ENCODE measurements around the gene EPHA8.
A peak's percentile ranks its signal among the peaks of the same experiment; 100 is the strongest.

EPHA8 gene

DNA sequence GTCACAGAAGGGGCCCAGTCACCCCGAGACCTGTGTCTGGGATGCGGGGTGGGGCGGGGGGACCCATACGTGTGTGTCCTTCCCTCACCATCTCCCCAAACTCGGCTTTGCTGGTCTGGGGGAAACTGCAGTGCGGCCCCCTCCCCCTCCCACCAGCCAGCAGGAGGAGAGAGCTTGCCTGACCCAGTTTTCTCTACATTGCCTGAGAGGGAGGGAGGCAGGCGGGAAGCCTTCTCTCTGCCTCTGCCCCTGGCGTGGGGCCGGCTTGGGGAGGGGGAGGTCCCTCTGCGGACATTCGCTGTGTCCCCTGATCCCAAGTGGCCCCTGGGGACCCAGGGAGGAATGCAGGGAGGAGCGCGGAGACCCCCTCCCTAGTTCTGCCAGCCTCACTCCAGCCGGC is 3.9 kb downstream of the EPHA8 start:
- TF ChIP-seq GATA2 (IDR thresholded peaks at IDR 0.05; ENCODE audit: low read depth, low read length) (no peak), GATA3 (IDR thresholded peaks at IDR 0.05; ENCODE audit: low read depth, low read length) (no peak)

DNA sequence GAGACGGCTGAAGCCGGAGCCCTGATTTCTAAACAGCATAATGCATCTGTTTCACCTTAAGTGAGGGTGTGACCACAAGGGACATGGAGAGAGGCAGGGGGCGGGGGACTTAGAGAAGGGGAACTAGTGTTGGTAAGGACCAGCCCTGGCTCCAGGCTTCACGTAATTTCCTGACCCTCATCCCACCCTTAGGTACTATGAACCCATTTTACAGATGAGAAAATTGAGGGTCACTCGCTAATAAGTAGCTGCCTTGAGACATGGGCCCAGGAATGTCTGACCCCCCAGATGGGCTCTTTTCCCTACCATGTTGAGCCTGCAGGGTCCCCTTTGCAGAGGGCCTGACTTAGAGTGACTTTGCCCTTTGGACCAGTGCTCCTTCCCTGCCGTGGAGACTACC is 4.7 kb downstream of the EPHA8 start:
- no peak for TF ChIP-seq GATA2 (IDR thresholded peaks at IDR 0.05; ENCODE audit: low read depth, low read length)
- no peak for TF ChIP-seq GATA3 (IDR thresholded peaks at IDR 0.05; ENCODE audit: low read depth, low read length)

DNA sequence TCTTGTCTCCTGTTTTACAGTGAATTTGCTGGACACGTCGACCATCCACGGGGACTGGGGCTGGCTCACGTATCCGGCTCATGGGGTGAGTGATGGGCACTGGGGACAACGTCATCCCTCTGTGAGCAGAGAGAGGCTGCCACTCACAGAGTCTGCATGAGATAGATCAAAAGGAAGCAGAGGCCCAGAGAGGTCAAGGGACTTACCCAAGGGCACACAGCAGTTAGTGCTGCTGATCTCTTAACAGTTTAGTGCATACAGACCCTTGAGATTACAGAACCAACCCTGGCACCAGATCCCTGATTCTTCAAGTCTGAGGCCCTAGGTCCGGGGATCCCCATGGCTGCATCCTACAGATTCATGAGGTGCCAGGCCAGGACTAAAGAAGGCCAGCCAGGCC is 6.0 kb downstream of the EPHA8 start:
- TF ChIP-seq GATA2 (IDR thresholded peaks at IDR 0.05; ENCODE audit: low read depth, low read length): no peak
- TF ChIP-seq GATA3 (IDR thresholded peaks at IDR 0.05; ENCODE audit: low read depth, low read length): no peak

DNA sequence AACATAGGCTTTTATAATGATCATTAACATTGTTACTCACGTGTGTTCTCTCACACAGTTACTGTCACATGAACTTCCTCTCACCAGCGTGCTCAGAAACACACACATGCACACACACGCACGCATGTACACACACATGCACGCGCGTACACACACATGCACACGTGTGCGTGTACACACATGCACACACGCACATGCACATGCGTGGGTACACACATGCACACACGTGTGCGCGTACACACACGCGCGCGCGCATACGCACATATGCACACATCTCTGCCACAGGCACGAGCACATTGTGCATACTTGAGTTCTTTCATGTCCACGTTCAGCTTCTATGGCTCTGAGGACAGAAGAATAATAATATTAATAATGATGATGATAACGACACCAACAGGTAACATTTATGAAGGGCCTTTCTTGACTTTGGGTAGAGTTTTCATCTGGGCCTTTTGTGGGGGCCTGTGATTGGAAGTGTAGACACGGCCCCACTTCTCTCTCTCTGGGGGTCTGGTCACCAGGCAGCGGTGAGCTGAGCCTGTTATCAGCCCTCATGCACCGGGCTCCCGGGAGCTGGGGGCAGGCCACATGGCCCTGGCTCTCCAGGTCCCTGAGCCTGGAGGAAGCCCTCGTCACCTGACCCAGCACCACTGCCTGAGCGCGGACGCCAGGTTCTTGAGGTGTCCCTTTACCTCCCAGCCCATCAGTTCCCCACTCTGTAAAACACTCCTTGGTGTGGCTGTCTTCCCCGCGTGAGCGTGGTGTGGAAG is 7.0 kb downstream of the EPHA8 start:
- peak; percentile 57; the same call in 1 of the 2 replicates for TF ChIP-seq GATA2 (IDR thresholded peaks at IDR 0.05; ENCODE audit: low read depth, low read length)
- TF ChIP-seq GATA3 (IDR thresholded peaks at IDR 0.05; ENCODE audit: low read depth, low read length): no peak

DNA sequence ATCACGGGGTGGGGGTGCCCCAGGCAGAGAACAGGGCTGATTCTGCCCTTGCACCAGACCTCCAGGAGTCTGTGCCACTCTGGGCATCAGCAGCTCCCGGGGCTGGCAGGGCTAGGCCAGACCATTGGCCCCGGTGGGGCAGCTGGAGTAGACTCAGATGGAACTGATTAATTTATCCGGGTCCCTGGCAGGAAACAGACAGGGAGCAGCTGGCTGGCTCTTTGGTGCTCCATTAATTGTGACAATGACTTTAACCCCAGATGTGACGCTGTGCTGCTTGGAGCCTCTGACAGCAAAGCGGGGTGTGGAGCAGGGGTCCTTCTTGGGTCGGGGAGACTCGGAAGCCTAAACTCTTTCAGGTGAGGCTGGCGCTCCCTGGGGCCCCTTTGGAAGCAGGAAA is 9.5 kb downstream of the EPHA8 start:
- TF ChIP-seq GATA2 (IDR thresholded peaks at IDR 0.05; ENCODE audit: low read depth, low read length) (peak; percentile 88), GATA3 (IDR thresholded peaks at IDR 0.05; ENCODE audit: low read depth, low read length) (no peak)

DNA sequence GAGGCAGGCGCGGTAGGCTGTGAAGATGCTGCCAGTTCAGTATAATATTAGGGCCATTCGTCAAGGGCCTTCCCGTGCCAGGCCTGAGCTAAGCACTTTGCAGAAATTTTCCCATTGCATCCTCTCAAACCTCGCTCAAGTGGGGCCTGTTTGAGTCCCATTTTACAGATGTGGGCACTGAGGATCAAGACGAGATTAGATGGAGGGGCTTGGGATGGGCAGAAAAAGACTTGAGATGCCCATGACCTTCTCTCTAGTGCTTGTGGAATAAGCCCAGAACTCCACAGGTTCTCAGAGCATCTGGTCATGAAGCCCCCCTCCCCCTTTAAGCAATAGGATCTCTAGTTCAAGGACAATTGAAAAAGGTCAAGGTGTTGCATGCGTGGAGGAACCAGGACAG is 9.9 kb downstream of the EPHA8 start:
- TF ChIP-seq GATA3 (IDR thresholded peaks at IDR 0.05; ENCODE audit: low read depth, low read length): no peak
- TF ChIP-seq GATA2 (IDR thresholded peaks at IDR 0.05; ENCODE audit: low read depth, low read length): no peak

DNA sequence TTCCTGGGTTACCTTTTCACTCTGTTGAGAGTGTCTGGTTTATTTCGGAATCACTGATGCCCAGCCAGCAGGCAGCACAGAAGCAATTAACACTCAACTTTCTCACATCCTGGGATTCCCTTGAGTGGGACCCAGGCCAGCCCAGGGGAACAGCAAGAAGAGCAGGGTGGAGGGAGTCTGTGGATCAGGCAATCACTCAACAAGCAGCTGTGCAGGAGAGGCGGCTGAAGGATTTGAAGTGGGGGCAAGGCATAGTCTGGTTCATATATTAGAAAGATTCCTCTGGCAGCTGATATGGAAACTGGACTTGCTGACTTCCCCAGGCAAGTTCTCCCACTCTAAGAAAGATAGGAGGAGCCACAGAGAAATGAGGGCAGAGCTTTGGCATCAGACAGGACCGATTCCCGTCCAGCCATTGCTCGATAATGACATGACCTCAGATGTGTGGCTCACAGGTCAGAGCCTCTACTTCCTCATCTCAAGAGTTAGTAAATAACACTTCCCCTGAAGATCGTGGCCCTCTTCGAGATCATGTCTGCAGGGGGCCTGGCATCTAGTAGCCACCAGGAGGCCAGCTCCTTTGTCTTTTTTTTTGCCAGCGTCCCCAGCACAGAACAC is 12.4 kb downstream of the EPHA8 start:
- TF ChIP-seq GATA2 (IDR thresholded peaks at IDR 0.05; ENCODE audit: low read depth, low read length) (no peak), GATA3 (IDR thresholded peaks at IDR 0.05; ENCODE audit: low read depth, low read length) (no peak)

DNA sequence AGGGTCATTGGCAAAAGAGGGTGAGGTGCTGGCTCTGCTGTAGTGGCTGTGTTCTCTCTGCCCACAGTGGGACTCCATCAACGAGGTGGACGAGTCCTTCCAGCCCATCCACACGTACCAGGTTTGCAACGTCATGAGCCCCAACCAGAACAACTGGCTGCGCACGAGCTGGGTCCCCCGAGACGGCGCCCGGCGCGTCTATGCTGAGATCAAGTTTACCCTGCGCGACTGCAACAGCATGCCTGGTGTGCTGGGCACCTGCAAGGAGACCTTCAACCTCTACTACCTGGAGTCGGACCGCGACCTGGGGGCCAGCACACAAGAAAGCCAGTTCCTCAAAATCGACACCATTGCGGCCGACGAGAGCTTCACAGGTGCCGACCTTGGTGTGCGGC is 12.9 kb downstream of the EPHA8 start:
- no peak for TF ChIP-seq GATA3 (IDR thresholded peaks at IDR 0.05; ENCODE audit: low read depth, low read length)
- no peak for TF ChIP-seq GATA2 (IDR thresholded peaks at IDR 0.05; ENCODE audit: low read depth, low read length)

DNA sequence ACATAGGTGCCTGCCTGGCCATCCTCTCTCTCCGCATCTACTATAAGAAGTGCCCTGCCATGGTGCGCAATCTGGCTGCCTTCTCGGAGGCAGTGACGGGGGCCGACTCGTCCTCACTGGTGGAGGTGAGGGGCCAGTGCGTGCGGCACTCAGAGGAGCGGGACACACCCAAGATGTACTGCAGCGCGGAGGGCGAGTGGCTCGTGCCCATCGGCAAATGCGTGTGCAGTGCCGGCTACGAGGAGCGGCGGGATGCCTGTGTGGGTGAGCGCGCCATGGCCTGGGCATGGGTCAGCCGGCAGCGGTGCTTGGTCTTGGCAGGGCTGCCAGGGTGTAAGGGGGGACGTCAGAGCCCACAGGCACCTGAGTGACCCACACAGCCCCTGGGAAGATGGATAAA is 13.3 kb downstream of the EPHA8 start:
- TF ChIP-seq GATA3 (IDR thresholded peaks at IDR 0.05; ENCODE audit: low read depth, low read length) (no peak), GATA2 (IDR thresholded peaks at IDR 0.05; ENCODE audit: low read depth, low read length) (no peak)

DNA sequence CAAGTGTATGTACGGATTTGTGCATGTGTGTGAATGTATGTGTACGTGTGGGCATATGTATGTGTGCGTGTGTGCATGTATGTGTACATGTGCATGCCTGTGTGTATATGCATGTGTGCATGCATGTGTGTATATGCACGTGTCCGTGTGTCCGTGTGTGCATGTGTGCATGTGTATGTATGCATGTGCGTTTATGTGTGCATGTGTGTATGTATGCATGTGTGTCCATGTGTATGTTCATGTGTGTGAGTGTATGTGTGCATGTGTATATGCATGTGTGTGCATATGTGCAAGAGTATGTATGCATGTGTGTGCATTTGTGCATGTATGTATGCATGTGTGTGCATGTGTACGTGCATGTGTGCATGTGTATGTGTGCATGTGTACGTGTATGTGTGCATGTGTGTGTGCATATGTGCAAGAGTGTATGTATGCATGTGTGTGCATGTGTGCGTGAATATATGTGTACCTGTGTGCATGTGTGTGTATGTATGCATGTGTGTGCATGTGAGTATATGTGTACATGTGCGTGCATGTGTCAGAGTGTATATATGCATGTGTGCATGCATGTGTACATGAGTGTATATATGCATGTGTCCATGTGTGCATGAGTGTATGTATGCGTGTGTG is 15.6 kb downstream of the EPHA8 start:
- no peak for TF ChIP-seq GATA3 (IDR thresholded peaks at IDR 0.05; ENCODE audit: low read depth, low read length)
- no peak for TF ChIP-seq GATA2 (IDR thresholded peaks at IDR 0.05; ENCODE audit: low read depth, low read length)

DNA sequence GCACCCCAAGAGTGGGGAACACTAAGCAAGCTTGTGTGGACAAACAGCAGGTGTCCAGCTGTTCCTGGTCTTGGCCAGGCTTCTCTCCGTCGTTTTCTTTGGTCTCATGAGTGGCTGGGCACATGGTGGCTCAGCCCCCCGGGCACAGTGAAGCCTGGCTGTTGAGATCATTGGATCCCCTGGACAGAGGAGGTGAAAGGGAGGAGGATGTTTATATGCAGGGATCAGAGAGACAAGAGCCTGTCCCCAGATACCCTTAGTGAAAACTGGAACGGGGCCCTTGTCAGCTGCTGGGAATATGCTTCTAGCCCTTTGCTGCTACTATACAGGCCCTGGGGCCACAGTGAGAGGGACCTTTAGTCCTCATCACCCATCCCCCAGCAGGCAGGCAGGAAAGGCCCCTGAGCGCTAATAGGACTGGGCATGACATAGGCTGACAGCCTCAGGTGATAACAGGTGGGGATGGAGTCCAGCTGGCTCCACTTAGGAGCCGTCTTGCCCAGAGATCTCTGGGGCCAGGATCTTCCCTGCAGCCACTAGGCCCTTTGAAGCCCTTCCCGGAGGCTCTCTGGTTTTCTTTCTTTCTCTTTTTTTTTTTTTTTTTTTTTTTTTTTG is 16.4 kb downstream of the EPHA8 start:
- TF ChIP-seq GATA2 (IDR thresholded peaks at IDR 0.05; ENCODE audit: low read depth, low read length) (peak; percentile 58), GATA3 (IDR thresholded peaks at IDR 0.05; ENCODE audit: low read depth, low read length) (no peak)

DNA sequence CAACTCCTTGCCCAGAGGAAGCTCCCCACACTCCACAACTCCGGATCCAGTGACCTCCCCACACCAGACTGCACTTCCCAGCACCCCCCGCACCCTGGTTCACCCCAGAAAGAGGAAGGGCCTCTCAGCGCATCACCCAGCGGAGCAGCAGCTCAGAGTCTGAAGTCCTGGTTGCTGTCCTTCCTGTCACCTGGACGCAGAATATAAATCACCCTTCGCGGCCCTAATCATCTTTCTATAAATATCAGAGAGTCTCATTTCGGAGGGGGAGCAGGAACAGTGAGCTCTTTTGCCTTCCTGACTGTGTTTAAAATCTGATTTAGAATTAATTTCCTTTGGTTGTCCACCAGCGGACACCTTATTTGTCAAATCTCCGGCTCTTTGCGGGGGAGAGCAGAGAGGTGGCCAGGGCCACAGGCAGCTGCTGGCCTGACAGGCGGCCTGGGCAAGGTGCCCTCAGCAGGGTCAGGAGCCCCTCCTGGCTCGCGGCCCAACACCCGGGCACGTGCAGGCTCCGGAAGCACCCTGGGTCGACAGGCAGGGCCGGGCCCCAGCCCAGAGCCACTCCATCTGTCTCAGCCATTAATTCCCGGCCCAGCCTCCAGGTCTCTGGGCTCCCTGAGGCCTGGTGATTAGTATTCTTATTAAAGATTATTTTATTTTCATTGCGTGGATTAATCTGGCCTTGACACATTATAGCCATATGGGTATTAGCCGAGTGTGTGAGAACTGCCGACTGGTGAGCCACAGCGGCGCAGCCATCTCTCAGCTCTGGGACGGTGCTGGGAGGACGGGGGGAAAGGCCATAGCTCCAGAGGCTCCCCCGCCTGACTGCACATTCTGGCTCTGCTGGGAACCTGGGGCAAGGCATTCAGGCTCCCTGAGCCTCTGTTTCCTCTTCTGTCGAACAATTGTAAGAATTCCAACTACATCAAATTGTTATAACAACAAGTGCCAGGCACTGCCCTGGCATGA is 19.7 kb downstream of the EPHA8 start:
- TF ChIP-seq GATA2 (IDR thresholded peaks at IDR 0.05; ENCODE audit: low read depth, low read length) (no peak), GATA3 (IDR thresholded peaks at IDR 0.05; ENCODE audit: low read depth, low read length) (no peak)

DNA sequence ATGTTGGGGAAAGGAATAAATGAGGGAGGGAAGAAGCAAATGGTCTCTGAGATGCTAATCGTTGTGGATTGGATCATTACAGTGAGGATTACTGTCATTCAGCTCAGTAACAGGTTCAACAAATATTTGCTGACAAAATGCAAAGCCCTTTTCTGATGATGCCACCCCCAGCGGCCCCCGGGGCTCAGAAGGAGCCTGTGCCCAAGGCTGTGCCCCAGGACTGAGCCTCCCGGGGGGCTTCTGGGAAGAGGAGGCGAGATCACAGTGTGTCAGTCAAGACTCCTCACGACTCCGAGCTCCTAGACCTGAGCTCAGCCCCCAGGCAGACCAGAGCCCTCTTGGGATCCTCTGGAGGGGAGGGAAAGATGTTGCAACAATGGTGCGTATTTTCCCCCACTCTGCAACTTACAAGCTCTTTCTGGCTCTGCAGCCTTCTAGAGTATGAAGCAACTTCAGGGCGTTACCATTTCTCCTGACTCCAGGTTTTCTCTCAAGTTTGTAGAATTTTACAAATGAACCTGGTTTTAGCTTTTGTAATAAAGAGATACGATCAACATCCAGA is 20.8 kb downstream of the EPHA8 start:
- TF ChIP-seq GATA3 (IDR thresholded peaks at IDR 0.05; ENCODE audit: low read depth, low read length): no peak
- no peak for TF ChIP-seq GATA2 (IDR thresholded peaks at IDR 0.05; ENCODE audit: low read depth, low read length)
